PC-9 (cell line): ENCODE results near the gene GRK7.

Source experiments
- EZH2 ChIP-seq: fragments of 200-600 bp; sonication (generic); IDR thresholded peaks from 2 replicates; pipeline ENCODE4 v1.8.0; 2017; ENCODE audit warnings: antibody characterized with exemption, low read depth
- TF ChIP-seq, protein P1 (sequence below): fragments of 200-600 bp; sonication (generic); conservative IDR thresholded peaks from 2 replicates; pipeline ENCODE4 v1.6.1; 2017; ENCODE audit warnings: mixed run types, antibody characterized with exemption, mild to moderate bottlenecking, moderate library complexity

DNA sequence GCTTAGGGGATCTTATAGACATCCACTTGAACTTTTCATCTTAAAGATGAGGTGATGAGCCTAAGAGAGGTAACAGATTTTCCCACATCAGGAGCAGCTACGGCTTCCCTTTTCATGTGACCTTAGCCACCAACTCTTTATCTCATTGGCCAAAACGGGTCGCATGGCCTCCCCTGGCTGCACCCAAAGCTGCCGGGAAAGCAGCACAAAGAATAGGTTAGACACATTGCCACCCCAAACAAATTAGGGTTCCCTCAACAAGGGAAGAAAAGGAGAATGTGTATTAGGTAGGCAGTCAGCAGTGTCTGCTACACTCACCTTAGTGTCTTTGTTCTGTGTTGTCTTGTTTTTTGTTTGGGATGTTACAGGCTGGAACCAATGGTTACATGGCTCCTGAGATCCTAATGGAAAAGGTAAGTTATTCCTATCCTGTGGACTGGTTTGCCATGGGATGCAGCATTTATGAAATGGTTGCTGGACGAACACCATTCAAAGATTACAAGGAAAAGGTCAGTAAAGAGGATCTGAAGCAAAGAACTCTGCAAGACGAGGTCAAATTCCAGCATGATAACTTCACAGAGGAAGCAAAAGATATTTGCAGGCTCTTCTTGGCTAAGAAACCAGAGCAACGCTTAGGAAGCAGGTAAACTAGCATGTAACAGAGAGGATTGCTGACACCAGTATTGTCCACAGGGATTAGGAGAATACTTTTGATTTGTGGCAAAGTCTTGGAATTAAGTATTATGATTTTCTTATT is 44.2 kb downstream of the GRK7 start:
- TF ChIP-seq, protein P1, sequence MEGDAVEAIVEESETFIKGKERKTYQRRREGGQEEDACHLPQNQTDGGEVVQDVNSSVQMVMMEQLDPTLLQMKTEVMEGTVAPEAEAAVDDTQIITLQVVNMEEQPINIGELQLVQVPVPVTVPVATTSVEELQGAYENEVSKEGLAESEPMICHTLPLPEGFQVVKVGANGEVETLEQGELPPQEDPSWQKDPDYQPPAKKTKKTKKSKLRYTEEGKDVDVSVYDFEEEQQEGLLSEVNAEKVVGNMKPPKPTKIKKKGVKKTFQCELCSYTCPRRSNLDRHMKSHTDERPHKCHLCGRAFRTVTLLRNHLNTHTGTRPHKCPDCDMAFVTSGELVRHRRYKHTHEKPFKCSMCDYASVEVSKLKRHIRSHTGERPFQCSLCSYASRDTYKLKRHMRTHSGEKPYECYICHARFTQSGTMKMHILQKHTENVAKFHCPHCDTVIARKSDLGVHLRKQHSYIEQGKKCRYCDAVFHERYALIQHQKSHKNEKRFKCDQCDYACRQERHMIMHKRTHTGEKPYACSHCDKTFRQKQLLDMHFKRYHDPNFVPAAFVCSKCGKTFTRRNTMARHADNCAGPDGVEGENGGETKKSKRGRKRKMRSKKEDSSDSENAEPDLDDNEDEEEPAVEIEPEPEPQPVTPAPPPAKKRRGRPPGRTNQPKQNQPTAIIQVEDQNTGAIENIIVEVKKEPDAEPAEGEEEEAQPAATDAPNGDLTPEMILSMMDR = no peak
- TF ChIP-seq EZH2 = no peak
